A673 (cell line): ENCODE measurements around the gene MPHOSPH9. TPM values are rescaled to one million over a fixed set of nuclear protein-coding genes. Genes with fewer than 3 reads are reported as not detected.

Experiments
- BruUV-seq: library from RNA; stranded (reverse); fragments of 400-500 nt; replicated peaks from 2 replicates; lab custom pipeline; 2021; lab: Mats Ljungman, UMichigan
- CTCF ChIA-PET: fragments of 300-600 bp; sonication (Branson Sonifier 250); formaldehyde crosslinking; loops from one replicate; lab custom pipeline; 2022; ENCODE audit warnings: antibody characterized with exemption; lab: Charles Lee
- POLR2A ChIA-PET: fragments of 300-600 bp; sonication (Branson Sonifier 250); formaldehyde crosslinking; loops from one replicate; lab custom pipeline; 2022; ENCODE audit warnings: antibody characterized with exemption; ENCODE audit not compliant: low non-redundant PET; lab: Charles Lee
- DNase-seq: peaks from one replicate; pipeline ENCODE4 v3.0.0-alpha.2; 2015; ENCODE audit warnings: low spot score
- H3K27ac ChIP-seq: fragments of 200-600 bp; sonication (generic); 2 replicates; pipeline ENCODE4 v1.5.1; 2016; ENCODE audit warnings: mixed run types, low read depth, mild to moderate bottlenecking, mixed read lengths, antibody characterized with exemption, low read length; ENCODE audit not compliant: poor library complexity, severe bottlenecking
- H3K27me3 ChIP-seq: fragments of 200-600 bp; sonication (generic); replicated peaks from 2 replicates; pipeline ENCODE4 v1.6.1; 2017; ENCODE audit warnings: mixed run types, low read depth, mild to moderate bottlenecking, mixed read lengths, antibody characterized with exemption, low read length; ENCODE audit not compliant: insufficient read depth, poor library complexity
- H3K36me3 ChIP-seq: fragments of 200-600 bp; sonication (generic); 2 replicates; pipeline ENCODE4 v1.6.1; 2016; ENCODE audit warnings: mixed run types, mild to moderate bottlenecking, mixed read lengths, antibody characterized with exemption, low read length; ENCODE audit not compliant: insufficient read depth, poor library complexity, severe bottlenecking
- H3K4me1 ChIP-seq: fragments of 200-600 bp; sonication (generic); 2 replicates; pipeline ENCODE4 v1.6.1; 2017; ENCODE audit warnings: mixed run types, mild to moderate bottlenecking, mixed read lengths, antibody characterized with exemption, low read length; ENCODE audit not compliant: insufficient read depth, poor library complexity, severe bottlenecking
- H3K4me3 ChIP-seq: fragments of 200-600 bp; sonication (generic); 2 replicates; pipeline ENCODE4 v1.5.1; 2016; ENCODE audit warnings: low read depth, mixed run types, mild to moderate bottlenecking, mixed read lengths, low read length; ENCODE audit not compliant: poor library complexity, severe bottlenecking
- H3K9me3 ChIP-seq: fragments of 200-600 bp; sonication (generic); 2 replicates; pipeline ENCODE4 v1.6.1; 2016; ENCODE audit warnings: mixed run types, low read depth, mild to moderate bottlenecking, mixed read lengths, antibody characterized with exemption, low read length; ENCODE audit not compliant: poor library complexity, severe bottlenecking
- CTCF ChIP-seq: fragments of 300-800, 200-600 bp; sonication (generic); conservative IDR thresholded peaks from 2 replicates; pipeline ENCODE4 v1.5.1; 2017; ENCODE audit warnings: low read depth, mild to moderate bottlenecking, antibody characterized with exemption, low read length, moderate library complexity, mixed read lengths
- EZH2 ChIP-seq: fragments of 200-600 bp; sonication (generic); IDR thresholded peaks from 2 replicates; pipeline ENCODE4 v1.6.1; 2017; ENCODE audit warnings: borderline replicate concordance, low read depth, mild to moderate bottlenecking, mixed read lengths, antibody characterized with exemption, low read length; ENCODE audit not compliant: poor library complexity, severe bottlenecking
- intact Hi-C: fragments of 100-400 bp; cut with micrococcal nuclease; formaldehyde crosslinking; loops from one replicate; pipeline ENCODE4 v1.10.0; 2022; ENCODE audit not compliant: unreplicated experiment
- total RNA-seq: library from RNA; stranded (reverse); gene quantifications from 2 replicates; pipeline ENCODE4 v1.2.3, GENCODE V29; 2021

The MPHOSPH9 gene
- total RNA-seq, 1 experiment from 2014 or later, result 80.8 TPM

- ChIA-PET POLR2A (no interaction called here), CTCF (no interaction called here)
- H3K27me3 ChIP-seq, result no peaks in the 10 kb centered on the region
- H3K9me3 ChIP-seq, result no peaks in the 10 kb centered on the region
- TF ChIP-seq EZH2, result no peak
- TF ChIP-seq CTCF, result no peak
- intact Hi-C loops, result no loop called here
- no TSS peak for BruUV-seq
- H3K4me1 ChIP-seq, result peaks cover 12% of the 10 kb centered on the region
- no peak overlapping the region for H3K4me3 ChIP-seq
- no peaks in the 10 kb centered on the region for H3K36me3 ChIP-seq
- H3K27ac ChIP-seq, result no peak overlapping the region
- no peak for DNase-seq
These were observed 84.3 kb downstream of the MPHOSPH9 start for GRCh38 chr12:123148655-123149054.

DNA sequence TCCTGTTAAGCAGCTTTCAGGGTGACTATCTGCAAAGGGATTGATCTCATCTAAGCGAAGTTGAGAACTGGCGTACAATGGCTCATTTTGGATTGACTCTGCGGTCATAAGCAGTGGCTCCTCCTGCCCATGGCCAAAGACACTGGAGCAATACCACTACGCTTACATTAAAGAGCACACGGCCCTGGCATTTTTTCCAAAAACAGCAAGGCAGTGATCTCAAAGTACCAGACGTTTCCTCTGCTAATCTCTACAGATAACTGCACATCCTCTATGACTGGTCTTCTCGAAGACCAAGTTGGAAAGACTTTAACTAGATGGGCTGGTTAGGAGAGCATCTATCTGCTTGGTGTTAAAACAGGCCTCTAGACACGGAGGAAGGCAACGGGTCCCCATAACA lies 84.7 kb downstream of the MPHOSPH9 start:
- TSS peak; percentile 19 for BruUV-seq
- peaks cover 12% of the 10 kb centered on the region for H3K4me1 ChIP-seq
- H3K4me3 ChIP-seq, result no peak overlapping the region
- POLR2A ChIA-PET, result no interaction called here
- no peak for DNase-seq
- CTCF ChIA-PET, result no interaction called here
- no peak for TF ChIP-seq CTCF
- no peak for TF ChIP-seq EZH2
- H3K36me3 ChIP-seq, result no peaks in the 10 kb centered on the region
- H3K27ac ChIP-seq, result no peak overlapping the region
- intact Hi-C loops, result no loop called here
- H3K27me3 ChIP-seq, result no peaks in the 10 kb centered on the region
- no peaks in the 10 kb centered on the region for H3K9me3 ChIP-seq

DNA sequence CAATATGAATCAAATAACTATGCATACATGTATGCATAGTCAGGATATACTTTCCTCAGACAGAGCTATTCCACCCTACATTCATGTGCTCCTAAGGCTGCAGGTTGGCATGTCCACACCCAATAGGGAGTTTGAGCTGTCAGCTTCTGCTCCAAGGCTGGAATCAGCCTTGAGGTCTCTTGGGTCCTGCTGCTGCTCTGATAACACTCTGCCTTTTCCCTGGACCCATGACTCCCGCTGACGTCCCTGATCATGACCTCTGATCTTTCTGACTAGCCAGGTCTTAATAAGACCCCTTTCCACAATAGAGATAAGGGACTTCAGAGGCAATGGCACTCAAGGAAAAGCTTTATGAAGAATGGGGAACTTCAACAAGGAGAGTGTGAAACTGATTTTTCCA lies 87.7 kb downstream of the MPHOSPH9 start:
- H3K27ac ChIP-seq, result no peak overlapping the region
- no peaks in the 10 kb centered on the region for H3K27me3 ChIP-seq
- no peak for TF ChIP-seq EZH2
- no peak for TF ChIP-seq CTCF
- no peak for DNase-seq
- H3K9me3 ChIP-seq, result no peaks in the 10 kb centered on the region
- BruUV-seq, result no TSS peak
- peaks cover 8% of the 10 kb centered on the region for H3K4me1 ChIP-seq
- POLR2A ChIA-PET, result no interaction called here
- no peak overlapping the region for H3K4me3 ChIP-seq
- CTCF ChIA-PET, result no interaction called here
- intact Hi-C loops, result no loop called here
- no peaks in the 10 kb centered on the region for H3K36me3 ChIP-seq
